ENCODE results near the gene PCGF5.

Gene PCGF5

GRCh38 chr10:91210014-91210413 is 10.4 kb upstream of the PCGF5 start:
- Histone ChIP-seq H3K9me3 (ENCODE audit: control insufficient read depth, low read length) (no peaks in the 10 kb centered on the region), H3K36me3 (ENCODE audit: control insufficient read depth, insufficient read depth, low read length) (no peaks in the 10 kb centered on the region), H3K27me3 (ENCODE audit: control insufficient read depth, insufficient read depth, low read length, poor library complexity, severe bottlenecking) (no peaks in the 10 kb centered on the region), H3K4me3 (ENCODE audit: insufficient read depth, low read depth, low read length) (no peak overlapping the region), H3K4me1 (ENCODE audit: control insufficient read depth, insufficient read depth, low read length) (no peaks in the 10 kb centered on the region), H3K27ac (ENCODE audit: insufficient read depth, low read depth, low read length, poor library complexity, severe bottlenecking) (no peak overlapping the region)
- WGBS, 2 experiments = 84 to 94% methylated on average over 1 to 2 of the region's 3 CpGs

- H3K4me1 ChIP-seq (ENCODE audit: control insufficient read depth, insufficient read depth, low read length) = no peaks in the 10 kb centered on the region
- no peaks in the 10 kb centered on the region for H3K36me3 ChIP-seq (ENCODE audit: control insufficient read depth, insufficient read depth, low read length)
- H3K4me3 ChIP-seq (ENCODE audit: insufficient read depth, low read depth, low read length) = no peak overlapping the region
Observed at GRCh38 chr10:91210435-91210834, 10.0 kb upstream of the PCGF5 start.

GRCh38 chr10:91211675-91212074 is 8.8 kb upstream of the PCGF5 start:
- Histone ChIP-seq H3K27ac (ENCODE audit: insufficient read depth, low read depth, low read length, poor library complexity, severe bottlenecking) (no peak overlapping the region), H3K27me3 (ENCODE audit: control insufficient read depth, insufficient read depth, low read length, poor library complexity, severe bottlenecking) (peaks cover 4% of the 10 kb centered on the region), H3K4me1 (ENCODE audit: control insufficient read depth, insufficient read depth, low read length) (no peaks in the 10 kb centered on the region), H3K36me3 (ENCODE audit: control insufficient read depth, insufficient read depth, low read length) (no peaks in the 10 kb centered on the region), H3K4me3 (ENCODE audit: insufficient read depth, low read depth, low read length) (no peak overlapping the region), H3K9me3 (ENCODE audit: control insufficient read depth, low read length) (no peaks in the 10 kb centered on the region)
- 74 to 77% methylated on average over 2 of the region's 2 CpGs for WGBS, 2 experiments

More at GRCh38 chr10:91210435-91210834, 10.0 kb upstream of the PCGF5 start:
- no peaks in the 10 kb centered on the region for H3K9me3 ChIP-seq (ENCODE audit: control insufficient read depth, low read length)
- peaks cover 3% of the 10 kb centered on the region for H3K27me3 ChIP-seq (ENCODE audit: control insufficient read depth, insufficient read depth, low read length, poor library complexity, severe bottlenecking)
- H3K27ac ChIP-seq (ENCODE audit: insufficient read depth, low read depth, low read length, poor library complexity, severe bottlenecking) = no peak overlapping the region

GRCh38 chr10:91214911-91215310 is 5.6 kb upstream of the PCGF5 start:
- Histone ChIP-seq H3K36me3 (ENCODE audit: control insufficient read depth, insufficient read depth, low read length) (no peaks in the 10 kb centered on the region), H3K27me3 (ENCODE audit: control insufficient read depth, insufficient read depth, low read length, poor library complexity, severe bottlenecking) (peaks cover 27% of the 10 kb centered on the region), H3K9me3 (ENCODE audit: control insufficient read depth, low read length) (no peaks in the 10 kb centered on the region), H3K4me3 (ENCODE audit: insufficient read depth, low read depth, low read length) (no peak overlapping the region), H3K27ac (ENCODE audit: insufficient read depth, low read depth, low read length, poor library complexity, severe bottlenecking) (no peak overlapping the region), H3K4me1 (ENCODE audit: control insufficient read depth, insufficient read depth, low read length) (no peaks in the 10 kb centered on the region)
- 83% methylated on average over 1 of the region's 2 CpGs; no CpG with 5 or more reads in 1 of the 2 experiments for WGBS, 2 experiments

- no peaks in the 10 kb centered on the region for H3K36me3 ChIP-seq (ENCODE audit: control insufficient read depth, insufficient read depth, low read length)
- no peaks in the 10 kb centered on the region for H3K9me3 ChIP-seq (ENCODE audit: control insufficient read depth, low read length)
- H3K27ac ChIP-seq (ENCODE audit: insufficient read depth, low read depth, low read length, poor library complexity, severe bottlenecking) = no peak overlapping the region
- 86 to 87% methylated on average over 2 of the region's 2 CpGs for WGBS, 2 experiments
- peaks cover 2% of the 10 kb centered on the region for H3K4me1 ChIP-seq (ENCODE audit: control insufficient read depth, insufficient read depth, low read length)
- H3K27me3 ChIP-seq (ENCODE audit: control insufficient read depth, insufficient read depth, low read length, poor library complexity, severe bottlenecking) = peaks cover 31% of the 10 kb centered on the region
- H3K4me3 ChIP-seq (ENCODE audit: insufficient read depth, low read depth, low read length) = no peak overlapping the region
Observed at GRCh38 chr10:91215384-91215783, 5.1 kb upstream of the PCGF5 start.

- peak overlapping the region; percentile 34 for H3K4me3 ChIP-seq (ENCODE audit: insufficient read depth, low read depth, low read length)
- H3K9me3 ChIP-seq (ENCODE audit: control insufficient read depth, low read length) = no peaks in the 10 kb centered on the region
- H3K27ac ChIP-seq (ENCODE audit: insufficient read depth, low read depth, low read length, poor library complexity, severe bottlenecking) = no peak overlapping the region
- H3K36me3 ChIP-seq (ENCODE audit: control insufficient read depth, insufficient read depth, low read length) = no peaks in the 10 kb centered on the region
- 40 to 46% methylated on average over 7 to 8 of the region's 8 CpGs for WGBS, 2 experiments
- peaks cover 54% of the 10 kb centered on the region for H3K27me3 ChIP-seq (ENCODE audit: control insufficient read depth, insufficient read depth, low read length, poor library complexity, severe bottlenecking)
- peaks cover 2% of the 10 kb centered on the region for H3K4me1 ChIP-seq (ENCODE audit: control insufficient read depth, insufficient read depth, low read length)
Observed at GRCh38 chr10:91219371-91220193, 881 bp upstream of the PCGF5 start.

GRCh38 chr10:91220954-91221675 is 652 bp downstream of the PCGF5 start:
- Histone ChIP-seq H3K36me3 (ENCODE audit: control insufficient read depth, insufficient read depth, low read length) (no peaks in the 10 kb centered on the region), H3K4me1 (ENCODE audit: control insufficient read depth, insufficient read depth, low read length) (peaks cover 2% of the 10 kb centered on the region), H3K4me3 (ENCODE audit: insufficient read depth, low read depth, low read length) (peak overlapping the region; percentile 79), H3K27me3 (ENCODE audit: control insufficient read depth, insufficient read depth, low read length, poor library complexity, severe bottlenecking) (peaks cover 51% of the 10 kb centered on the region), H3K27ac (ENCODE audit: insufficient read depth, low read depth, low read length, poor library complexity, severe bottlenecking) (no peak overlapping the region), H3K9me3 (ENCODE audit: control insufficient read depth, low read length) (no peaks in the 10 kb centered on the region)
- WGBS, 2 experiments = 7% methylated on average over 40 of the region's 40 CpGs

- H3K9me3 ChIP-seq (ENCODE audit: control insufficient read depth, low read length) = no peaks in the 10 kb centered on the region
- no peaks in the 10 kb centered on the region for H3K4me1 ChIP-seq (ENCODE audit: control insufficient read depth, insufficient read depth, low read length)
- H3K27ac ChIP-seq (ENCODE audit: insufficient read depth, low read depth, low read length, poor library complexity, severe bottlenecking) = no peak overlapping the region
- peaks cover 17% of the 10 kb centered on the region for H3K27me3 ChIP-seq (ENCODE audit: control insufficient read depth, insufficient read depth, low read length, poor library complexity, severe bottlenecking)
- WGBS, 2 experiments = 94 to 96% methylated on average over 3 of the region's 3 CpGs
- H3K36me3 ChIP-seq (ENCODE audit: control insufficient read depth, insufficient read depth, low read length) = no peaks in the 10 kb centered on the region
- H3K4me3 ChIP-seq (ENCODE audit: insufficient read depth, low read depth, low read length) = no peak overlapping the region
Observed at GRCh38 chr10:91226093-91226492, 5.6 kb downstream of the PCGF5 start.

GRCh38 chr10:91227576-91227975 is 7.1 kb downstream of the PCGF5 start:
- H3K4me1 ChIP-seq (ENCODE audit: control insufficient read depth, insufficient read depth, low read length) = no peaks in the 10 kb centered on the region
- H3K4me3 ChIP-seq (ENCODE audit: insufficient read depth, low read depth, low read length) = no peak overlapping the region
- H3K9me3 ChIP-seq (ENCODE audit: control insufficient read depth, low read length) = no peaks in the 10 kb centered on the region
- H3K36me3 ChIP-seq (ENCODE audit: control insufficient read depth, insufficient read depth, low read length) = no peaks in the 10 kb centered on the region
- no peak overlapping the region for H3K27ac ChIP-seq (ENCODE audit: insufficient read depth, low read depth, low read length, poor library complexity, severe bottlenecking)
- peaks cover 3% of the 10 kb centered on the region for H3K27me3 ChIP-seq (ENCODE audit: control insufficient read depth, insufficient read depth, low read length, poor library complexity, severe bottlenecking)
- WGBS, 2 experiments = 90 to 91% methylated on average over 1 of the region's 1 CpG

- no peaks in the 10 kb centered on the region for H3K4me1 ChIP-seq (ENCODE audit: control insufficient read depth, insufficient read depth, low read length)
- H3K4me3 ChIP-seq (ENCODE audit: insufficient read depth, low read depth, low read length) = no peak overlapping the region
- H3K9me3 ChIP-seq (ENCODE audit: control insufficient read depth, low read length) = no peaks in the 10 kb centered on the region
- H3K27ac ChIP-seq (ENCODE audit: insufficient read depth, low read depth, low read length, poor library complexity, severe bottlenecking) = no peak overlapping the region
- no peaks in the 10 kb centered on the region for H3K27me3 ChIP-seq (ENCODE audit: control insufficient read depth, insufficient read depth, low read length, poor library complexity, severe bottlenecking)
- H3K36me3 ChIP-seq (ENCODE audit: control insufficient read depth, insufficient read depth, low read length) = no peaks in the 10 kb centered on the region
- WGBS, 2 experiments = 40 to 86% methylated on average over 1 of the region's 1 CpG
Observed at GRCh38 chr10:91229683-91230082, 9.2 kb downstream of the PCGF5 start.

All from ectodermal cell (in vitro differentiated cells).